Measurements from ENCODE around the gene PHLDB1.

PHLDB1 gene

GRCh38 chr11:118657238-118657637 lies 49.8 kb downstream of the PHLDB1 start:
- no peak for DNase-seq (ENCODE audit: low spot score)
- no peak overlapping the region for H3K27ac ChIP-seq
- no peak overlapping the region for H3K4me3 ChIP-seq
- TF ChIP-seq, protein P1, sequence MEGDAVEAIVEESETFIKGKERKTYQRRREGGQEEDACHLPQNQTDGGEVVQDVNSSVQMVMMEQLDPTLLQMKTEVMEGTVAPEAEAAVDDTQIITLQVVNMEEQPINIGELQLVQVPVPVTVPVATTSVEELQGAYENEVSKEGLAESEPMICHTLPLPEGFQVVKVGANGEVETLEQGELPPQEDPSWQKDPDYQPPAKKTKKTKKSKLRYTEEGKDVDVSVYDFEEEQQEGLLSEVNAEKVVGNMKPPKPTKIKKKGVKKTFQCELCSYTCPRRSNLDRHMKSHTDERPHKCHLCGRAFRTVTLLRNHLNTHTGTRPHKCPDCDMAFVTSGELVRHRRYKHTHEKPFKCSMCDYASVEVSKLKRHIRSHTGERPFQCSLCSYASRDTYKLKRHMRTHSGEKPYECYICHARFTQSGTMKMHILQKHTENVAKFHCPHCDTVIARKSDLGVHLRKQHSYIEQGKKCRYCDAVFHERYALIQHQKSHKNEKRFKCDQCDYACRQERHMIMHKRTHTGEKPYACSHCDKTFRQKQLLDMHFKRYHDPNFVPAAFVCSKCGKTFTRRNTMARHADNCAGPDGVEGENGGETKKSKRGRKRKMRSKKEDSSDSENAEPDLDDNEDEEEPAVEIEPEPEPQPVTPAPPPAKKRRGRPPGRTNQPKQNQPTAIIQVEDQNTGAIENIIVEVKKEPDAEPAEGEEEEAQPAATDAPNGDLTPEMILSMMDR (IDR thresholded peaks at IDR 0.05) = no peak

DNA sequence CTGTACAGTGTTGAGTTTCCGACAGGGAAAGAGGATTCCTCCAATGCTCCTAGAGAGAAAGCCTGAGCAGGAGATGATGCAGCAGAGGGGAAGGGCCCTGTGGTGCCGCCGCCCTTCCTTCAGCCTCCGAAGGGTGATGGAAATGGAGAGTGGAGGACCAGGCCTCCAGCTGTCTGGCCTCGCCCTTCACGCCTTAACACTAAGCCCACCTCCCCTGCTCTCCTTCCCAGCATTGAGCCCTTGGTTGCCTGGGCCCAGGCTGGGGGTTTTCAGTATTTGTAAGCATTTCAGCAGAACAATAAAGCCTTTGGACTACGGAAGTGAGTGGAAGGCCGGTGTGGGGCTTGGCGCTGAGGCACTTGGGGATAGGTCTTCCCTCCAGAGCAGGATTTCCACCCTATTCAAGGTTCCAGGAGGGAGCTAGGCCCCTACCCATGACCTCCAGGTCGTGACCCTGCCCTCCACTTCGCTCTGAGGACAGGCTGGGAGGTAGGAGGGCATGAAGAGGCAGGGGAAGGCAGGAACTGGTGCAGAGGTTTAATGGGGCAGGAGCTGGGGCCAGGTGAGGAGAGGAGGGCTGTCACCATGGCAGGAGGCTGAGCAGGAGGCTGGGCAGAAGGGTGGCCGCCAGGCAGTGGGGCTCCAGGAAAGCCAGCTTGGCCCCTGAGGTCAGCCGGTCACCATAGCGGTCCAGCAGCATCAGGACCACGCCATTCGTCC lies 50.5 kb downstream of the PHLDB1 start:
- peak overlapping the region in 1 of 2 donors; percentile 80 for H3K27ac ChIP-seq
- TF ChIP-seq, protein P1 (IDR thresholded peaks at IDR 0.05) = no peak
- no peak for DNase-seq (ENCODE audit: low spot score)
- no peak overlapping the region for H3K4me3 ChIP-seq

DNA sequence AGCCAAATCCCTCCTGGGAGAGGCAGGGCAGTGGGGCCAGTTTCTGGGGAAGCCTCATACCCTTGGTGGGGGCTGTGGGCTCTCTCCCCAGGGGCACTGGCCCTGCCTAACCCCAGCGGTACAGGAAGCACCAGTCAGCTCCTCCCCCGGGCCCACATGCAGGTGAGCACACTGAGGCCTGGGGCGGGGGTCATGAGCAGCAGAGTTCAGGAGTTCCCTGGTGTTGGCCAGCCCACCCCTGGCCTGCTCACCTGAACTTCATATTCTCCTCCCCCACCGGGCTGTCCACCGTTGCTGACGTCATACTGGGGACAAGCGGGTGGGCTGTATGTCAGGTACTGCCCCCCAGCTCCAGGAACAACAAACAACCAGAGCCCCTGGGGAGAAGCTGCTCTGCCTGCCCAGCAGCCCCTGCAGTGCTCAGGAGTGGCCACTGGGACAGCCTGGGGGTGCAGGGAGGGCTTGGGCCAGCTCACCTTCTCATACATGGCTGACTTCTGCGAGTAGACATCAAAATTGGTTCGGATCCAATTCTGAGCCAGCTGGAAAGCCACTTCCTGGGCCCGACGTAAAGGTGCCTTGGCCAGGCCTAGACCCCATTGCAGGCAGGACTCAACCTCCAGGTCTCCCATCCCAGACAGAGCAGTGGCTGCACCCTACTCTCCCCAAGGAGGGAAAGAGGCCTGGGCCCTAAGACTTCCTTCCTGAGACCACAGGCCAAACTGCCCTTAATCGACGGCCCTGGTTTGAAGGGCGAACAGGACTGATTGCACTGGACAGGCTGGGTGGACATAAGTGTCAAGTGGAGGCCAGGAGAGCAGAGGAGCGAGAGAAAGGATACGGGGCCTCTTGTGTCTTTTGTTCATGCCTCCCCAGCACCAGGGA lies 51.3 kb downstream of the PHLDB1 start:
- DNase-seq (ENCODE audit: low spot score) = no peak

GRCh38 chr11:118659314-118659952 lies 52.0 kb downstream of the PHLDB1 start:
- Histone ChIP-seq H3K27ac (peak overlapping the region; percentile 40 to 80), H3K4me3 (peak overlapping the region; percentile 10)
- TF ChIP-seq, protein P1 (IDR thresholded peaks at IDR 0.05) = peak; percentile 98
- peak; percentile 94 for DNase-seq (ENCODE audit: low spot score)

More for the DNA sequence above, 51.3 kb downstream of the PHLDB1 start:
- H3K27ac ChIP-seq = peak overlapping the region; percentile 40 to 80
- H3K4me3 ChIP-seq = peak overlapping the region; percentile 10
- TF ChIP-seq, protein P1 (IDR thresholded peaks at IDR 0.05) = no peak

- DNase-seq (ENCODE audit: low spot score) = no peak
- TF ChIP-seq, protein P1 (IDR thresholded peaks at IDR 0.05) = no peak
- no peak overlapping the region for H3K27ac ChIP-seq
- no peak overlapping the region for H3K4me3 ChIP-seq
Measured at GRCh38 chr11:118659953-118660680, 52.7 kb downstream of the PHLDB1 start.

GRCh38 chr11:118660681-118661424 lies 53.4 kb downstream of the PHLDB1 start:
- H3K27ac ChIP-seq = no peak overlapping the region
- H3K4me3 ChIP-seq = no peak overlapping the region
- no peak for DNase-seq (ENCODE audit: low spot score)
- TF ChIP-seq, protein P1 (IDR thresholded peaks at IDR 0.05) = no peak
